ENCODE measurements around the gene FAM240B. TPM values are rescaled to one million over a fixed set of nuclear protein-coding genes. Genes with fewer than 3 reads are reported as not detected.

Gene FAM240B
- total and polyA plus RNA-seq, 12 donors = not detected

DNA sequence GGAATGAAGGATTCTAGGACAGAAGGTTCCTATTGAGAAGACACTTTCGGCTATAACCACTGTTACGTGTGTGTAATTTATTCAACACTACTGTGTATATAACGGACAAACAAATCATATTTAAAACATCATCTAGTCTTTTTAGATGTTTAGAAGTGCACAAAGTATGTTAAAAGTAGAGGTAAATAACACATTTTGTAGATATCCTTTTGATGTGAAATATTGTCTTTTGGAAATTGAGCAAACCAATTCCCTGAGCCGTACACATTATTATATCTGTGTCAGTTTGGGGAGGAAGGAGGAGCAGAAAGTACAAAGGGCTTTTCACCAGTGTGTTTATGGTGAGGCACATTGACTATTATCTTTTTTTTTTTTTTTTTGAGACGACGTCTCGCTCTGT, 60.4 kb downstream of the FAM240B start:
- no peak overlapping the region for H3K4me3 ChIP-seq
- TF ChIP-seq, protein P1, sequence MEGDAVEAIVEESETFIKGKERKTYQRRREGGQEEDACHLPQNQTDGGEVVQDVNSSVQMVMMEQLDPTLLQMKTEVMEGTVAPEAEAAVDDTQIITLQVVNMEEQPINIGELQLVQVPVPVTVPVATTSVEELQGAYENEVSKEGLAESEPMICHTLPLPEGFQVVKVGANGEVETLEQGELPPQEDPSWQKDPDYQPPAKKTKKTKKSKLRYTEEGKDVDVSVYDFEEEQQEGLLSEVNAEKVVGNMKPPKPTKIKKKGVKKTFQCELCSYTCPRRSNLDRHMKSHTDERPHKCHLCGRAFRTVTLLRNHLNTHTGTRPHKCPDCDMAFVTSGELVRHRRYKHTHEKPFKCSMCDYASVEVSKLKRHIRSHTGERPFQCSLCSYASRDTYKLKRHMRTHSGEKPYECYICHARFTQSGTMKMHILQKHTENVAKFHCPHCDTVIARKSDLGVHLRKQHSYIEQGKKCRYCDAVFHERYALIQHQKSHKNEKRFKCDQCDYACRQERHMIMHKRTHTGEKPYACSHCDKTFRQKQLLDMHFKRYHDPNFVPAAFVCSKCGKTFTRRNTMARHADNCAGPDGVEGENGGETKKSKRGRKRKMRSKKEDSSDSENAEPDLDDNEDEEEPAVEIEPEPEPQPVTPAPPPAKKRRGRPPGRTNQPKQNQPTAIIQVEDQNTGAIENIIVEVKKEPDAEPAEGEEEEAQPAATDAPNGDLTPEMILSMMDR (IDR thresholded peaks at IDR 0.05) = no peak
- no peak for TF ChIP-seq POLR2A (IDR thresholded peaks at IDR 0.05)
- no peak overlapping the region for H3K27ac ChIP-seq
- intact Hi-C loops (cut with DNase I) = no loop called here
- no peaks in the 10 kb centered on the region for H3K27me3 ChIP-seq
- WGBS, 4 donors = 75 to 91% (median 88%) methylated on average over 7 of the region's 7 CpGs
- no peak for DNase-seq
- H3K9me3 ChIP-seq (replicated peaks in 1 of 3) = no peaks in the 10 kb centered on the region
- H3K4me1 ChIP-seq (replicated peaks in 1 of 2) = no peaks in the 10 kb centered on the region
- no peaks in the 10 kb centered on the region for H3K36me3 ChIP-seq (replicated peaks in 1 of 2)

DNA sequence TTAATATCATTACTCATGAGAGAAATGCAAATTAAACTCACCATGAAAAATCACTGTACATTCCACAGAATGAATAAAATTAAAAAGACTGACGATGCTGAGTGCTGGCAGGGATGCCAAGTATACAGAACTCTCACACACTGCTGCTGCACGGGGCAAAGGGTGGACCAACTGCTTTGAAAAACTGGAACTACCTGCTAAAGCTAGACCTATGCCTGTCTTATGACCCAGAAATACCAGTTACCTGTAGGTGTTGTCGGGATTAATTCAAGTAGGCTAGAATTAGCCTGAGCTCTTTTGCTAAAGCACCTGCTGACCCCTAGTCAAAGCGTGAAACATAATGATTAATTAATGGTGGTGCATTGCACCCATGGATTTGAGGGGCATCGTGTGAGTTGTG, 63.0 kb downstream of the FAM240B start:
- Histone ChIP-seq H3K27me3 (no peaks in the 10 kb centered on the region), H3K4me1 (replicated peaks in 1 of 2) (no peaks in the 10 kb centered on the region), H3K4me3 (no peak overlapping the region), H3K27ac (no peak overlapping the region), H3K9me3 (replicated peaks in 1 of 3) (no peaks in the 10 kb centered on the region), H3K36me3 (replicated peaks in 1 of 2) (no peaks in the 10 kb centered on the region)
- no peak for DNase-seq
- no peak for TF ChIP-seq POLR2A (IDR thresholded peaks at IDR 0.05)
- TF ChIP-seq, protein P1 (IDR thresholded peaks at IDR 0.05) = no peak
- 33 to 63% (median 34%) methylated on average over 5 of the region's 5 CpGs for WGBS, 4 donors
- intact Hi-C loops (cut with DNase I) = no loop called here

DNA sequence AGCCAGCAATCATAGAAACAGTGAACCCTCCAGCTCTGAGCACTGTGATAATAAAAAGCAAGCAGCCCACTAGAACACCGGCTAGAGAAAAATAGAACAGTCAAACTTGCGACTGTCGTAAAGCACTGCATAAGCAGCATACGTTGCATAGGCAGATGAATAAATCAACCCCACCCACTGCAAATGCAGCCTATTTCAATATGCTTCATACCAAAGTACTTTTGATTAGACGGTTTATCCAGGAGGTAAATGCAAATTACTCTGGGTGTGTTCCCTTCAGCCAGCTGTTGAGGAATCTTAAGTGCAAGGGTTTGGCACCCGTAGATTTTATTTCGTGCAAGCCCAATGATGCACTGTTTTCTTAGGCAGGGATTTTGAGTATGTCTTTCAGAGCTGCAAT, 67.4 kb downstream of the FAM240B start:
- WGBS, 4 donors = 68 to 81% (median 72%) methylated on average over 7 of the region's 7 CpGs
- intact Hi-C loops (cut with DNase I) = no loop called here
- no peak for DNase-seq
- Histone ChIP-seq H3K27ac (no peak overlapping the region), H3K4me3 (no peak overlapping the region), H3K36me3 (replicated peaks in 1 of 2) (no peaks in the 10 kb centered on the region), H3K27me3 (no peaks in the 10 kb centered on the region), H3K9me3 (replicated peaks in 1 of 3) (no peaks in the 10 kb centered on the region), H3K4me1 (replicated peaks in 1 of 2) (no peaks in the 10 kb centered on the region)
- TF ChIP-seq, protein P1 (IDR thresholded peaks at IDR 0.05) = no peak
- TF ChIP-seq POLR2A (IDR thresholded peaks at IDR 0.05) = no peak

DNA sequence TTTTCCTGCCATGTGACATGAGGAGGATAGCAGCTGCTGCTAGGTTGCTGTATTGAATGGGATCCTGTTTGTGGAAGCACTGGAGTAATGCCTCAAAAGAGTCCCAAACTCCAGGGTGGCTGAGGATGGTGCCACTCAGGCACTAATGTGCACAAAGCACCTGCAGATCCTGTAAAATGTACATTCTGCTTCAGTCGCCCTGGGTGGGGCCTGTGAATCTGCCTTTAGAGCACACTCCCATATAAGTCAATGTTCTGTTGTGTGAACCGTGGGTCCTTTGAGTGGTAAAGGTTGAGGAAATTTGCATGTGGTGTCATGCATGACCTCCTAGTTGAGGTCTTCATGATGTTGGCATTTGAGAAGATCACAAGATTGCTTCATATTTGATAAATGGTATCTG, 67.9 kb downstream of the FAM240B start:
- TF ChIP-seq, protein P1 (IDR thresholded peaks at IDR 0.05) = no peak
- no peak for TF ChIP-seq POLR2A (IDR thresholded peaks at IDR 0.05)
- H3K4me1 ChIP-seq (replicated peaks in 1 of 2) = no peaks in the 10 kb centered on the region
- no peak overlapping the region for H3K4me3 ChIP-seq
- no peaks in the 10 kb centered on the region for H3K27me3 ChIP-seq
- H3K27ac ChIP-seq = no peak overlapping the region
- WGBS, 4 donors = 40 to 65% (median 64%) methylated on average over 1 to 2 of the region's 2 CpGs; no CpG with 5 or more reads in 1 of the 4 donors
- intact Hi-C loops (cut with DNase I) = no loop called here
- H3K9me3 ChIP-seq (replicated peaks in 1 of 3) = no peaks in the 10 kb centered on the region
- DNase-seq = no peak
- no peaks in the 10 kb centered on the region for H3K36me3 ChIP-seq (replicated peaks in 1 of 2)

All from adrenal gland (tissue), 12 donors.